Ishikawa (cell line): ENCODE data around the gene KDM2B.

ENCODE experiments used
- CEBPB ChIP-seq: IDR thresholded peaks from 2 replicates; pipeline ENCODE4 v1.6.1; 2012
- CREB1 ChIP-seq: IDR thresholded peaks from 2 replicates; pipeline ENCODE4 v1.6.1; 2012; ENCODE audit warnings: low read depth
- EP300 ChIP-seq: IDR thresholded peaks from 2 replicates; pipeline ENCODE4 v1.6.1; 2012; ENCODE audit warnings: borderline replicate concordance
- RAD21 ChIP-seq: IDR thresholded peaks from 2 replicates; pipeline ENCODE4 v1.6.1; 2012; ENCODE audit warnings: low read depth
- TAF1 ChIP-seq: IDR thresholded peaks from 2 replicates; pipeline ENCODE4 v1.6.1; 2012; ENCODE audit warnings: low read depth, mild to moderate bottlenecking
- TF ChIP-seq, protein P1 (sequence below): IDR thresholded peaks from 2 replicates; pipeline ENCODE4 v1.6.1; 2012; ENCODE audit warnings: low read depth, mild to moderate bottlenecking

DNA sequence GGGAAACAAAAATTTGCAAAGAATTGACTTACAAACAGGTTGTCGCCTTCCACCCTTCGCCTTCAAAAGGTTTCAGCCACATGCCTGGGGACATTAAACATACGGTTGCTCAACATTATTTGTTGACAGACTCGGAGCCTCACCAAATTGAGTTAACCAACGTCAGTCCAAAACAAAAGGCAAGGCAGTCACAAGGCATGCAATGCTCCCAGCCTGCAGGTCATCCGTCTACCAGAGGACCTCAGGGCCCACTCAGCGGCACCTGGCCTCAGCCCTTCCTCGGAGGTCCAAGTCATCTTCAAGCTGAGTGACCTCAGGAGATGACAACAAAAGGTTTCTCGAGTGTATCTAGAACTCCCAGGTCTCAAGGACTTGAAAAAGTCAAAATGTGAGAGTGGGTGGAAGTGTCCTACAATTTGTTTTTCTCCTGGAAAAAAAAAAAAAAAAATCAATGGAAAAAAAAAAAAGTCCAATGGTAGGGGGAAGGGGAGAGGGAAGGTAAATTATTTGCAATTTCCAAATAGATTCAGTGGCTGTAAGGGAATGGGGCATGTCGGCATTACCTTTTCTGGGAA lies 64.3 kb downstream of the KDM2B start:
- TF ChIP-seq TAF1 (no peak), CEBPB (no peak), EP300 (no peak), RAD21 (no peak), CREB1 (no peak)
- TF ChIP-seq, protein P1, sequence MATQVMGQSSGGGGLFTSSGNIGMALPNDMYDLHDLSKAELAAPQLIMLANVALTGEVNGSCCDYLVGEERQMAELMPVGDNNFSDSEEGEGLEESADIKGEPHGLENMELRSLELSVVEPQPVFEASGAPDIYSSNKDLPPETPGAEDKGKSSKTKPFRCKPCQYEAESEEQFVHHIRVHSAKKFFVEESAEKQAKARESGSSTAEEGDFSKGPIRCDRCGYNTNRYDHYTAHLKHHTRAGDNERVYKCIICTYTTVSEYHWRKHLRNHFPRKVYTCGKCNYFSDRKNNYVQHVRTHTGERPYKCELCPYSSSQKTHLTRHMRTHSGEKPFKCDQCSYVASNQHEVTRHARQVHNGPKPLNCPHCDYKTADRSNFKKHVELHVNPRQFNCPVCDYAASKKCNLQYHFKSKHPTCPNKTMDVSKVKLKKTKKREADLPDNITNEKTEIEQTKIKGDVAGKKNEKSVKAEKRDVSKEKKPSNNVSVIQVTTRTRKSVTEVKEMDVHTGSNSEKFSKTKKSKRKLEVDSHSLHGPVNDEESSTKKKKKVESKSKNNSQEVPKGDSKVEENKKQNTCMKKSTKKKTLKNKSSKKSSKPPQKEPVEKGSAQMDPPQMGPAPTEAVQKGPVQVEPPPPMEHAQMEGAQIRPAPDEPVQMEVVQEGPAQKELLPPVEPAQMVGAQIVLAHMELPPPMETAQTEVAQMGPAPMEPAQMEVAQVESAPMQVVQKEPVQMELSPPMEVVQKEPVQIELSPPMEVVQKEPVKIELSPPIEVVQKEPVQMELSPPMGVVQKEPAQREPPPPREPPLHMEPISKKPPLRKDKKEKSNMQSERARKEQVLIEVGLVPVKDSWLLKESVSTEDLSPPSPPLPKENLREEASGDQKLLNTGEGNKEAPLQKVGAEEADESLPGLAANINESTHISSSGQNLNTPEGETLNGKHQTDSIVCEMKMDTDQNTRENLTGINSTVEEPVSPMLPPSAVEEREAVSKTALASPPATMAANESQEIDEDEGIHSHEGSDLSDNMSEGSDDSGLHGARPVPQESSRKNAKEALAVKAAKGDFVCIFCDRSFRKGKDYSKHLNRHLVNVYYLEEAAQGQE, result no peak
